CMK (cell line): ENCODE results near the gene KYNU.
"Not testable (repeated sequence)": the region's sequence is repeated elsewhere in the genome, so short reads cannot be mapped to it uniquely, and the experiment has no call there.

Experiments used
- DNase-seq: peaks from one replicate; pipeline ENCODE4 v3.0.0-alpha.2; 2010; ENCODE audit warnings: low read depth

Gene KYNU

DNA sequence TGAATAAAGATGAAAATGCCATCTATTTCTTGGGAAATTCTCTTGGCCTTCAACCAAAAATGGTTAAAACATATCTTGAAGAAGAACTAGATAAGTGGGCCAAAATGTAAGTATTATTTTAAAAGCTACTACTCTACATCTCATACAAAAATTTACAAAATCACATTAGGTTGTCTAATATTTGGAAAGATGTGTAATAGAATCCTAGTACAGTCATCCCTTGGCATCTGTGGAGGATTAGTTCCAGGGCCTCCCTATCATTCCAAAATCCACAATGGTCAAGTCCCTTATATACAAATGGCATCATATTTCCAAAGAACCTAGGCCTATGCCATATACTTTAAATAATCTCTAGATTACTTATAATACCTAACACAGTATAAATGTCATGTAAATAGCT, 41.2 kb downstream of the KYNU start:
- DNase-seq = no peak

GRCh38 chr2:142920571-142920970, 43.1 kb downstream of the KYNU start:
- no peak for DNase-seq

DNA sequence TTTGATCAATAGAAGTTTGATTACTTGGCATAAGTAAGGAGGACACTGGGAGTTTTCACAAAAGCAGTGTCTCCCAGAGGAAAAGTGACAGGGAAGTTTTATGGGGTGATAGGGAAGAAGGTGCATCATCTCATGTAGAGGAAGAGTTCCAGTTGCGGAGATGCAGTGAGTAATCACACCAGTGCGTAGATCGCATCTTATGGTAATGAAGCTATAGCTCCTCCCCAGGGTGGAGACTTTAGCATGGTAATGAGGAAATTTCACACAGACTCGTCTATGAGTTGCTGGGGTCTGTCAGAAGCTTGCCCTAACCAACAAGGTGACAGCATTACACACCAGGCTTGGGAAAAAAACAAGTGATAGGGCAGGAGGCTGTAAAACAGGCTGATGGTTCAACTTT, 49.0 kb downstream of the KYNU start:
- no peak for DNase-seq

DNA sequence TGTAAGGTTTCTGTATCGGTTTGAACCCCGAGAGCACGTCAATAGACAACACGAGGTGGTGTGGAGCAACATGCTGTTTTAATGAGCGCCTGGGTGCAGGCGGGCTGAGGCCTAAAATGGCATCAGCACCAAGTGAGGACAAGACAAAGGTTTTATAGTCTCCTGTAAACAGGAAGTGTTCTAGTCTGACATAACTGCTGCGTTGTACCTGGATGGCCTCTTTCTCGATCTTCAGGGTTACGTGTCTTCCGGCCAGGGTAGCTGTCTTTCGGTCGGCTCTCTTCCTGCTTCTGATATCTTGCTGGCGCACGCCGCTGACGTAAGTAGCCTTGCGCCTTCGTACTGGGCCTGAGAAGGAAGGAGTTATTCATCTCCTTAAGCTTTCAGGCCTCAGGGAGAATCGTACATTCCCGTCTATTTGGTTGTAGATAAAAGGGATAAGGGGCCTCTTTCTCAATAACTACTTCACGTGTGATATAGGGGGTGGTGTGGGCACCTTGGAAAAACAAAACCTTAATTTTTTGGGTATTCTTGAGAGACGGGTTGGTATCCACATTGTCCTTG, 53.5 kb downstream of the KYNU start:
- DNase-seq = no peak

- no peak for DNase-seq
These were observed 56.5 kb downstream of the KYNU start for GRCh38 chr2:142933916-142934315.

- DNase-seq = no peak
These were observed 58.2 kb downstream of the KYNU start for GRCh38 chr2:142935563-142936089.

- DNase-seq = no peak
These were observed 59.2 kb downstream of the KYNU start for GRCh38 chr2:142936629-142937028.

DNA sequence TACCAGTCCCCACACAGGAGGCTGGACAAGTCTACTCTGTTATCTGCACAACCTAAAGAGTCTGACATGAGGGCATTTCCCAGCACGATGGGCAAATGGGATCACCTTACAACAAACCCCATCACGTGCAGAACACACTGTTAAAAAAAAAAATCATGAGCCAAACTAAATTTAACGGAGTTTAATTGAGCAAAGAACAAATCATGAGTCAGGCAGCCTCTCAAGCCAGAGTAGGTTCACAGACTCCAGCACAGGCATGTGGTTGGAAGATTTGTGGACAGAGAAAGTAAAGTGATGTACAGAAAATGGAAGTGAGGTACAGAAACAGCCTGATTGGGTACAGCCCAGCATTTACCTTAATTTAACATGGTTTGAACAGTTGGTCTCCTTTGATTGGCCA, 59.9 kb downstream of the KYNU start:
- DNase-seq = no peak

DNA sequence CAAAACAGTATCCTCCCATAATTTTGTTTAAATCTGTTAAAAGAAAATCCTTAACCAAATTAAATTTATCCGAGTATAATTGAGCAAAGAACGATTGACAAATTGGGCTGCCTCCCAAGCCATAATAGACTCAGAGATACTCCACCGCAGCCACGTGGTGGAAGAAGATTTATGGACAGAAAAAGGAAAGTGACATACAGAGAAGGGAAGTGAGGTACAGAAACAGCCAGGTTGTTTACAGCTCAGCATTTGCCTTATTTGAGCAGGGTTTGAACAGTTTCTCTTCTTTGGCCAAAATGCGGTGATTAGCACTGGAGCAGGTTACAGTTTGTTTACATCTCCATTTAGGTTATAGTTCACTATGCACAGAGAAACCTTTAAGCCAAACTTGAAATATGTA, 60.8 kb downstream of the KYNU start:
- DNase-seq = no peak

GRCh38 chr2:142940606-142941223, 63.3 kb downstream of the KYNU start:
- DNase-seq = no peak

GRCh38 chr2:142942690-142943089, 65.2 kb downstream of the KYNU start:
- no peak for DNase-seq

- DNase-seq = no peak
These were observed 66.8 kb downstream of the KYNU start for GRCh38 chr2:142944264-142944663.

- no peak for DNase-seq
These were observed 67.3 kb downstream of the KYNU start for GRCh38 chr2:142944721-142945120.

DNA sequence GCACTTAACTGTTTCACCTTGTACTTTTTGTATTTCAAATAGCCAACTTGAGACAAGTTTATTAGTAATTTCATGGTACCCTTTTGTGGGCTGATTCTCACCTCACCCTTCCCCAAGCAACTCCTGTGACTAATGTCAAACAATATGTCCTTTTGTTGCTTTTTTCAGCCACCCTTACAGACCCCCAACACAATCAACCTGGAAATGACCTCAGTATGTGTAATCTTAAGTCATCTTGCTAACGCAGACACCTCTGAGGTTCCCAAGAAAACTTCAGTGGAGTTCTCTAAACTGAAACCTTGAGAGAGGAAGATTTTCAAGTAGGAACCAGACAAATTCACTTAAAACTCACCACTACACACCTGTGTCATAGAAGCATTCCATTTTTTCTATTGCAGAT, 69.5 kb downstream of the KYNU start:
- DNase-seq = no peak

GRCh38 chr2:142948723-142949122, 71.3 kb downstream of the KYNU start:
- DNase-seq = not testable (repeated sequence)

DNA sequence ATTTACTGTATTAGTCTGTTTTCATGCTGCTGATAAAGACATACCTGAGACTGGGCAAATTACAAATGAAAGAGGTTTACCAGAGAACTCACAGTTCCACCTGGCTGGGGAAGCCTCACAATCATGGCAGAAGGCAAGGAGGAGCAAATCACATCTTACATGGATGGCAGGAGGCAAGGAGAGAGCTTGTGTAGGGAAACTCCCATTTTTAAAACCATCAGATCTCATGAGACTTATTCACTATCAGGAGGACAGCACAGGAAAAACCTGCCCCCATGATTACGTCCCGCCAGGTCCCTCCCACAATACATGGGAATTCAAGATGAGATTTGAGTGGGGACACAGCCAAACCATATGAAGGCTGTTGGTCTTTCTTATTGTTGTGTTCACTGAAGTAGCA, 72.9 kb downstream of the KYNU start:
- DNase-seq = not testable (repeated sequence)

GRCh38 chr2:142951190-142952007, 73.9 kb downstream of the KYNU start:
- DNase-seq = no peak

DNA sequence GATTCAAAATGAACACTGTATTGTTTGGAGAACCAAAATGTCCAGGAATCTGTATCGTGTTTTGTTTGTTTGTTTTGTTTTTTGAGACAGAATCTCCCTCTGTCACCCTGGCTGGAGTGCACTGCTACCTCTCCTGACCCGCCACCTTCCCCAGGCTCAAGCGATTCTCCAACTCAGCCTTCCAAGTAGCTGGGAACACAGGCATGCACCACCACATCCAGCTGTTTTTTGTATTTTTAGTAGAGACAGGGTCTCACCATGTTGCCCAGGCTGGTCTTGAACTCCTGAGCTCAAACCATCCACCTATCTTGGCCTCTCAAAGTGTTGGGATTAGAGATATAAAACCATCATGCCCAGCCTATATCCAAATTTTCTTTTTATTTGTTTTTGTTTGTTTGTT, 74.6 kb downstream of the KYNU start:
- DNase-seq = no peak

DNA sequence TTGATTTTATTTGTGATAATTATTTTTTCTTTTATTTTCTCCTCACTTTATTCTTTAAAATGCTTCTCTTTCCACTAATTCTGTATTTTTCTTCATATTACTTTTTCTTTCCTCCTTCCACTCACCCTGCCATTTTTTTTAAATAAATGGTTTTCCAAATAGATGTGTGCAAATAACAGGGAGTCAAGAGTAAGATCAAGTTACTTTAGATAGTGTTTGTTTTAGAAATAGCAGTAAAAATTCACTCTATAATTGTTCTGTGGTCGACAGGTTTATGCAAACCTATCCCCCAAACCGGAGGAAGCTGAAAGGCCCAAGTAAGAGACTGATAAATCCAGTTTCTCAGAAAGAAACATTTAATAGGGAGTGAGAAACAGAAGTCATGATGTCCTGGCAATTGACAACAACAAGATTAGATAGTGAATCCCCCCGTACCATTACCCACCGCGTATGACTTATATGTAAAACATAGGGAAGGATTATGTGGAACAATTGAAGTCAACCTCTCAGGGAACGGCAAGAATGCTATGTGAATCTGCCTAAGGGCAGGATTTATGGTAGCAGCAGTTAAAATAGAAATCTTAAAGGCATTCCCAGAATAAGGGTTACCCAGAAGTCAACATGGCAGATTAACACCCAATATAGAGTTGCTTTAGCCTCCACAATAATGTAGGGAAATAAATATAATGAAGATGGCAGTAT, 75.5 kb downstream of the KYNU start:
- DNase-seq = no peak

GRCh38 chr2:142954493-142954892, 77.0 kb downstream of the KYNU start:
- DNase-seq = no peak

DNA sequence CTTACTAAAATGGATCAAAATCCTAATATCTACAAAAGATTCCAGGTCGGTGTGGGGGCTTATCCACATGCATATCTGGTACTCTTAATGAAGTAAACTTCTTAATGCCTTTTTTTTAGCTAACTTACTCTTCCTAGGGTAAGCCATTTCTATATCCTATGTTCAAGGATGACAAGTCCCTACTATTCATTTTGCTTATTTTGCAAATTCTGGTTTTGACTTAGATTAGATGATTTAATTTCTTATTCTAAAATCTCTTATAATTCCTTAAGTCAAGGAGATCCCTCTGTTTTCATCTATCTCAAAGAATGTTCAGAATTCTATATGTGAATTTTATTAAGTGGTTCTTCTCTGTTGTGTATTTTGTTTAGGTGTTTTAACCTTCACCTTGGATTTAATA, 79.7 kb downstream of the KYNU start:
- no peak for DNase-seq

- no peak for DNase-seq
These were observed 83.7 kb downstream of the KYNU start for GRCh38 chr2:142961202-142961601.

GRCh38 chr2:142965443-142965842, 88.0 kb downstream of the KYNU start:
- DNase-seq = no peak
